ENCODE data around the gene C13orf46.
"Not testable (repeated sequence)": the region's sequence is repeated elsewhere in the genome, so short reads cannot be mapped to it uniquely, and the experiment has no call there.

The C13orf46 gene

GRCh38 chr13:113989585-113990300 is 15.9 kb upstream of the C13orf46 start:
- H3K27me3 Mint-ChIP-seq = no peaks in the 10 kb centered on the region
- no peak for ATAC-seq
- peaks cover 20% of the 10 kb centered on the region for H3K9me3 Mint-ChIP-seq
- H3K27ac Mint-ChIP-seq = peak overlapping the region; percentile 80
- H3K4me3 Mint-ChIP-seq = no peak overlapping the region
- peaks cover 20% of the 10 kb centered on the region for H3K4me1 Mint-ChIP-seq
- H3K36me3 Mint-ChIP-seq = peaks cover 44% of the 10 kb centered on the region

GRCh38 chr13:113988859-113989258 is 15.0 kb upstream of the C13orf46 start:
- ATAC-seq, H3K27me3 Mint-ChIP-seq, H3K4me3 Mint-ChIP-seq: not testable (repeated sequence)
- H3K27ac Mint-ChIP-seq = peak overlapping the region; percentile 80
- peaks cover 20% of the 10 kb centered on the region for H3K4me1 Mint-ChIP-seq
- H3K9me3 Mint-ChIP-seq = peaks cover 24% of the 10 kb centered on the region
- peaks cover 44% of the 10 kb centered on the region for H3K36me3 Mint-ChIP-seq

GRCh38 chr13:113982296-113982661 is 8.4 kb upstream of the C13orf46 start:
- H3K4me1 Mint-ChIP-seq = peaks cover 6% of the 10 kb centered on the region
- peaks cover 65% of the 10 kb centered on the region for H3K36me3 Mint-ChIP-seq
- H3K27ac Mint-ChIP-seq = no peak overlapping the region
- H3K27me3 Mint-ChIP-seq = no peaks in the 10 kb centered on the region
- peaks cover 6% of the 10 kb centered on the region for H3K9me3 Mint-ChIP-seq
- H3K4me3 Mint-ChIP-seq = no peak overlapping the region
- no peak for ATAC-seq

GRCh38 chr13:113981611-113982295 is 7.9 kb upstream of the C13orf46 start:
- Mint-ChIP-seq H3K9me3 (peaks cover 6% of the 10 kb centered on the region), H3K36me3 (peaks cover 70% of the 10 kb centered on the region), H3K4me1 (peaks cover 6% of the 10 kb centered on the region), H3K4me3 (no peak overlapping the region), H3K27me3 (no peaks in the 10 kb centered on the region), H3K27ac (no peak overlapping the region)
- no peak for ATAC-seq

- peaks cover 6% of the 10 kb centered on the region for H3K9me3 Mint-ChIP-seq
- peaks cover 76% of the 10 kb centered on the region for H3K36me3 Mint-ChIP-seq
- H3K27ac Mint-ChIP-seq = peak overlapping the region; percentile 7
- peaks cover 6% of the 10 kb centered on the region for H3K4me1 Mint-ChIP-seq
- no peak overlapping the region for H3K4me3 Mint-ChIP-seq
- no peaks in the 10 kb centered on the region for H3K27me3 Mint-ChIP-seq
- no peak for ATAC-seq
Observed at GRCh38 chr13:113981194-113981605, 7.3 kb upstream of the C13orf46 start.

GRCh38 chr13:113980489-113981064 is 6.7 kb upstream of the C13orf46 start:
- Mint-ChIP-seq H3K36me3 (peaks cover 76% of the 10 kb centered on the region), H3K9me3 (peaks cover 6% of the 10 kb centered on the region), H3K4me1 (peaks cover 6% of the 10 kb centered on the region), H3K27ac (peak overlapping the region; percentile 7), H3K27me3 (no peaks in the 10 kb centered on the region), H3K4me3 (no peak overlapping the region)
- no peak for ATAC-seq

GRCh38 chr13:113979791-113980471 is 6.1 kb upstream of the C13orf46 start:
- Mint-ChIP-seq H3K4me1 (peaks cover 6% of the 10 kb centered on the region), H3K27me3 (no peaks in the 10 kb centered on the region), H3K9me3 (peaks cover 6% of the 10 kb centered on the region), H3K4me3 (no peak overlapping the region), H3K36me3 (peaks cover 76% of the 10 kb centered on the region), H3K27ac (peak overlapping the region; percentile 7)
- ATAC-seq = peak; percentile 24

- peaks cover 70% of the 10 kb centered on the region for H3K36me3 Mint-ChIP-seq
- peaks cover 3% of the 10 kb centered on the region for H3K9me3 Mint-ChIP-seq
- no peak overlapping the region for H3K4me3 Mint-ChIP-seq
- no peaks in the 10 kb centered on the region for H3K27me3 Mint-ChIP-seq
- ATAC-seq = no peak
- H3K27ac Mint-ChIP-seq = no peak overlapping the region
- H3K4me1 Mint-ChIP-seq = peaks cover 6% of the 10 kb centered on the region
Observed at GRCh38 chr13:113978741-113979481, 5.0 kb upstream of the C13orf46 start.

GRCh38 chr13:113977976-113978375 is 4.1 kb upstream of the C13orf46 start:
- ATAC-seq = no peak

GRCh38 chr13:113976711-113977684 is 3.1 kb upstream of the C13orf46 start:
- ATAC-seq = no peak
- peaks cover 6% of the 10 kb centered on the region for H3K4me1 Mint-ChIP-seq
- peaks cover 3% of the 10 kb centered on the region for H3K9me3 Mint-ChIP-seq
- peak overlapping the region; percentile 30 for H3K27ac Mint-ChIP-seq
- H3K4me3 Mint-ChIP-seq = no peak overlapping the region
- peaks cover 69% of the 10 kb centered on the region for H3K36me3 Mint-ChIP-seq
- no peaks in the 10 kb centered on the region for H3K27me3 Mint-ChIP-seq

More at GRCh38 chr13:113977976-113978375, 4.1 kb upstream of the C13orf46 start:
- Mint-ChIP-seq H3K36me3 (peaks cover 77% of the 10 kb centered on the region), H3K9me3 (peaks cover 3% of the 10 kb centered on the region), H3K27ac (no peak overlapping the region), H3K27me3 (no peaks in the 10 kb centered on the region), H3K4me1 (peaks cover 6% of the 10 kb centered on the region), H3K4me3 (no peak overlapping the region)

GRCh38 chr13:113975416-113975815 is 1.5 kb upstream of the C13orf46 start:
- Mint-ChIP-seq H3K27me3 (no peaks in the 10 kb centered on the region), H3K27ac (no peak overlapping the region), H3K4me3 (no peak overlapping the region), H3K4me1 (peaks cover 2% of the 10 kb centered on the region), H3K9me3 (peaks cover 3% of the 10 kb centered on the region), H3K36me3 (peaks cover 54% of the 10 kb centered on the region)
- no peak for ATAC-seq

GRCh38 chr13:113974304-113975281 is 717 bp upstream of the C13orf46 start:
- Mint-ChIP-seq H3K9me3 (no peaks in the 10 kb centered on the region), H3K36me3 (peaks cover 45% of the 10 kb centered on the region), H3K4me3 (no peak overlapping the region), H3K27ac (no peak overlapping the region), H3K27me3 (no peaks in the 10 kb centered on the region), H3K4me1 (no peaks in the 10 kb centered on the region)
- no peak for ATAC-seq

All from stimulated activated memory B cell treated with anti-CD40 and anti-IgM and Interleukin-4, amounts not matched to agents 10 μg/mL and 1 μg/mL and 100 μg/mL, for 72 hours (primary cell).